OCI-LY1 (cell line): ENCODE results near the gene REX1BD.

ENCODE experiments used
- H2AFZ ChIP-seq: fragments of 200-600 bp; sonication (generic), shearing (Covaris generic); 2 replicates; pipeline ENCODE4 v1.6.0; 2014; ENCODE audit warnings: antibody characterized with exemption, mild to moderate bottlenecking, low read length
- H3F3A ChIP-seq: fragments of 200-600 bp; sonication (generic), shearing (Covaris generic); 2 replicates; pipeline ENCODE4 v1.6.0; 2014; ENCODE audit warnings: mild to moderate bottlenecking, antibody characterized with exemption, low read length, moderate library complexity; ENCODE audit not compliant: insufficient read depth
- H3K27ac ChIP-seq: fragments of 200-600 bp; sonication (generic); 2 replicates; pipeline ENCODE4 v1.5.1; 2014; ENCODE audit warnings: low read length, mixed run types, mild to moderate bottlenecking, low read depth; ENCODE audit not compliant: poor library complexity, severe bottlenecking
- H3K27me3 ChIP-seq: fragments of 200-600 bp; sonication (generic); 2 replicates; pipeline ENCODE4 v1.6.0; 2014; ENCODE audit warnings: antibody characterized with exemption, mild to moderate bottlenecking, low read length, moderate library complexity; ENCODE audit not compliant: insufficient read depth
- H3K36me3 ChIP-seq: fragments of 200-600 bp; sonication (generic); 2 replicates; pipeline ENCODE4 v1.6.1; 2014; ENCODE audit warnings: mild to moderate bottlenecking, antibody characterized with exemption, low read length, moderate library complexity, mixed read lengths; ENCODE audit not compliant: insufficient read depth
- H3K4me1 ChIP-seq: fragments of 200-600 bp; sonication (generic); 2 replicates; pipeline ENCODE4 v1.5.1; 2014; ENCODE audit warnings: mild to moderate bottlenecking, low read length, moderate library complexity; ENCODE audit not compliant: insufficient read depth, severe bottlenecking
- H3K4me2 ChIP-seq: fragments of 200-600 bp; sonication (generic), shearing (Covaris generic); 2 replicates; pipeline ENCODE4 v1.6.1; 2014; ENCODE audit warnings: low read length
- H3K4me3 ChIP-seq: fragments of 200-600 bp; sonication (generic); 2 replicates; pipeline ENCODE4 v1.5.1; 2014; ENCODE audit warnings: low read length, low read depth, mild to moderate bottlenecking, mixed read lengths; ENCODE audit not compliant: poor library complexity, severe bottlenecking
- H3K79me2 ChIP-seq: fragments of 200-600 bp; shearing (Covaris generic); 2 replicates; pipeline ENCODE4 v1.6.1; 2016; ENCODE audit warnings: mixed run types, low read length, mixed read lengths; ENCODE audit not compliant: insufficient read depth
- H3K9ac ChIP-seq: fragments of 200-600 bp; sonication (generic), shearing (Covaris generic); 2 replicates; pipeline ENCODE4 v1.6.1; 2014; ENCODE audit warnings: mild to moderate bottlenecking, low read length, mixed read lengths
- H3K9me2 ChIP-seq: fragments of 200-600 bp; sonication (generic), shearing (Covaris generic); 2 replicates; pipeline ENCODE4 v1.6.1; 2014; ENCODE audit warnings: low read depth, mild to moderate bottlenecking, low read length, mixed read lengths
- H3K9me3 ChIP-seq: fragments of 200-600 bp; shearing (Covaris generic); 2 replicates; pipeline ENCODE4 v1.6.1; 2014; ENCODE audit warnings: low read length, mixed read lengths
- H4K20me1 ChIP-seq: fragments of 200-600 bp; sonication (generic), shearing (Covaris generic); 2 replicates; pipeline ENCODE4 v1.6.0; 2016; ENCODE audit warnings: mild to moderate bottlenecking, low read length; ENCODE audit not compliant: insufficient read depth
- EZH2 ChIP-seq: fragments of 200-600 bp; sonication (generic), shearing (Covaris generic); IDR thresholded peaks from 2 replicates; pipeline ENCODE4 v1.8.0; 2017; ENCODE audit warnings: borderline replicate concordance, mixed run types, mild to moderate bottlenecking, antibody characterized with exemption, low read length, moderate library complexity, mixed read lengths
- TF ChIP-seq, protein P1 (sequence below): fragments of 200-600 bp; sonication (generic), shearing (Covaris generic); IDR thresholded peaks from 2 replicates; pipeline ENCODE4 v1.5.1; 2017; ENCODE audit warnings: mild to moderate bottlenecking, antibody characterized with exemption, low read length, moderate library complexity, mixed read lengths

REX1BD gene

DNA sequence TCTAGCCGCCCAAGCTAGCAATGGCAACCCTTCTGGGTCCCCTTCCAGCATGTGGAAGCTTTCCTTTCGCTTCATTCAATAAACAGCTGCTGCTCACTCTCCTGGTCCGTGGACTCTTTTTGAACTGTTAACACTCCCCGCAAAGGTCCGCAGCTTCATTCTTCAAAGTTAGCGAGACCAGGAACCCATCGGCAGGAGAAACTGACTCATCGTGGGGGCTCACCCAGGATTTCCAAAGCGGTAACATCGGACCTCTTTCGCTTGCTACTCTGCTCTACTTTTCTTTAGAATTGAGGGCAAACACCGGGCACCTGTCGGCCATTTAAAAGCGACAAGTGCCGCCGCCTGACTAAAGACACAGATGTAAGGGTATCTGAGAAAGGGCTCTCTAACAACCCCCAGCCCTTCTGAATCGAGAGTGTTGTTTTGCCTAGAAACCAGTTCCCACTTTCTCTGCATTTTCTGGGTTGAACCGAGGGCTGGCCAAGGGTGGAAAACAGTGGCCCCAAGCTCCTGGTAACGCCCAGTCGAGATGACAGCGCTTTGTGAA, 11.2 kb upstream of the REX1BD start:
- H3K4me3 ChIP-seq = no peak overlapping the region
- H3K36me3 ChIP-seq = peaks cover 60% of the 10 kb centered on the region
- H2AFZ ChIP-seq = no peak overlapping the region
- no peak overlapping the region for H3K9ac ChIP-seq
- H3K27me3 ChIP-seq = 0 out of 2 replicates have a peak, but pooled peaks cover 3% of the 10 kb centered on the region
- H3K27ac ChIP-seq = no peak overlapping the region
- H3K4me2 ChIP-seq = no peak overlapping the region
- H3K4me1 ChIP-seq = peaks cover 12% of the 10 kb centered on the region
- H3K9me2 ChIP-seq = no peaks in the 10 kb centered on the region
- TF ChIP-seq EZH2 = no peak
- TF ChIP-seq, protein P1, sequence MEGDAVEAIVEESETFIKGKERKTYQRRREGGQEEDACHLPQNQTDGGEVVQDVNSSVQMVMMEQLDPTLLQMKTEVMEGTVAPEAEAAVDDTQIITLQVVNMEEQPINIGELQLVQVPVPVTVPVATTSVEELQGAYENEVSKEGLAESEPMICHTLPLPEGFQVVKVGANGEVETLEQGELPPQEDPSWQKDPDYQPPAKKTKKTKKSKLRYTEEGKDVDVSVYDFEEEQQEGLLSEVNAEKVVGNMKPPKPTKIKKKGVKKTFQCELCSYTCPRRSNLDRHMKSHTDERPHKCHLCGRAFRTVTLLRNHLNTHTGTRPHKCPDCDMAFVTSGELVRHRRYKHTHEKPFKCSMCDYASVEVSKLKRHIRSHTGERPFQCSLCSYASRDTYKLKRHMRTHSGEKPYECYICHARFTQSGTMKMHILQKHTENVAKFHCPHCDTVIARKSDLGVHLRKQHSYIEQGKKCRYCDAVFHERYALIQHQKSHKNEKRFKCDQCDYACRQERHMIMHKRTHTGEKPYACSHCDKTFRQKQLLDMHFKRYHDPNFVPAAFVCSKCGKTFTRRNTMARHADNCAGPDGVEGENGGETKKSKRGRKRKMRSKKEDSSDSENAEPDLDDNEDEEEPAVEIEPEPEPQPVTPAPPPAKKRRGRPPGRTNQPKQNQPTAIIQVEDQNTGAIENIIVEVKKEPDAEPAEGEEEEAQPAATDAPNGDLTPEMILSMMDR = no peak
- no peaks in the 10 kb centered on the region; the same call in 1 of the 2 replicates for H4K20me1 ChIP-seq
- no peaks in the 10 kb centered on the region for H3K9me3 ChIP-seq
- H3K79me2 ChIP-seq = peaks cover 5% of the 10 kb centered on the region
- no peaks in the 10 kb centered on the region for H3F3A ChIP-seq

DNA sequence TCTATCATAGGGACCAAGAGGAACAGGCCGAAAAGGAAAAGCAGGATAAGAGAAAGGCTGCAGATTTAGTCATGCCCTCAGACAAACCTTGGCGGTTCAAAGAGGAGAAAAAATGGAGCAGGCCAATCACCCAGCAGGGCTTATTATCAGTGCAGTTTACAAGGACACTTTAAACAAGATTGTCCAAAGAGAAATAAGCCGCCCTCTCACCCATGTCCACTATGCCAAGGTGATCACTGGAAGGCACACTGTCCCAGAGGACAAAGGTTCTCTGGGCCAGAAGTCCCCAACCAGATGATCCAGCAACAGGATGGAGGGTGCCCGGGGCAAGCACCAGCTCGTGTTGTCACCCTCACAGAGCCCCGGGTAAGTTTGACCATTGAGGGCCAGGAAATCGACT, 8.3 kb upstream of the REX1BD start:
- Histone ChIP-seq H3K4me2 (no peak overlapping the region), H3K79me2 (no peaks in the 10 kb centered on the region), H3K4me1 (no peaks in the 10 kb centered on the region), H3K36me3 (peaks cover 34% of the 10 kb centered on the region), H3K9me2 (no peaks in the 10 kb centered on the region), H3F3A (no peaks in the 10 kb centered on the region), H3K9ac (no peak overlapping the region), H4K20me1 (no peaks in the 10 kb centered on the region), H3K27ac (no peak overlapping the region), H3K27me3 (peaks cover 3% of the 10 kb centered on the region; the same call in 1 of the 2 replicates), H2AFZ (no peak overlapping the region), H3K4me3 (no peak overlapping the region), H3K9me3 (no peaks in the 10 kb centered on the region)
- TF ChIP-seq, protein P1 = no peak
- no peak for TF ChIP-seq EZH2

DNA sequence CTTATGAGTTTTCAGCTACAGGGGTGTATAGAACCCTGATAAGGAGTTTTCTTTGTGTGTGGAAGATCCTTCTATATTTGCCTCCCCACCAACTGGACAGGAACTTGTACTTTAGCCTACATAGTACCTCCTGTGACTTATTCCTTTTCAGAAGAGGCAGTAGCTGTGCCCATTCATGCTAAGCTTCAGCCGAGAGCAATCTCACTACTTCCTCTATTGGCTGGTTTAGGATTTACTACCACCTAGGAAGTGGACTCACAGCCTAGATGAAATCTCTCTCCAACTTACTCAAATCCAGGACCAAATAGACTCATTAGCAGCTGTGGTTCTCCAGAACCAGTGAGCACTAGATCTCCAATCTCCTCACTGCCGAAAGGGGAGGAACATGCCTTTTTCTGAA, 2.3 kb upstream of the REX1BD start:
- no peaks in the 10 kb centered on the region for H3K36me3 ChIP-seq
- H3K4me1 ChIP-seq = peaks cover 31% of the 10 kb centered on the region
- H3K27me3 ChIP-seq = peaks cover 3% of the 10 kb centered on the region; the same call in 1 of the 2 replicates
- no peaks in the 10 kb centered on the region for H3K9me2 ChIP-seq
- H3K27ac ChIP-seq = no peak overlapping the region
- TF ChIP-seq, protein P1 = no peak; the same call in 1 of the 2 replicates
- TF ChIP-seq EZH2 = no peak
- no peaks in the 10 kb centered on the region for H4K20me1 ChIP-seq
- H3K9me3 ChIP-seq = no peaks in the 10 kb centered on the region
- no peaks in the 10 kb centered on the region for H3K79me2 ChIP-seq
- no peak overlapping the region for H2AFZ ChIP-seq
- no peak overlapping the region for H3K9ac ChIP-seq
- no peak overlapping the region for H3K4me3 ChIP-seq
- H3K4me2 ChIP-seq = no peak overlapping the region
- no peaks in the 10 kb centered on the region for H3F3A ChIP-seq
